Bone marrow (tissue), 2 donors: ENCODE measurements around the gene KBTBD4.
"Not testable (repeated sequence)": the region's sequence is repeated elsewhere in the genome, so short reads cannot be mapped to it uniquely, and the experiment has no call there.

Experiments
- DNase-seq, 2 donors: peaks; one replicate each; lab custom pipeline; 2025; lab: John Stamatoyannopoulos, UW

The KBTBD4 gene

GRCh38 chr11:47560426-47560825, 18.3 kb downstream of the KBTBD4 start:
- DNase-seq, result no peak

GRCh38 chr11:47558695-47559094, 20.1 kb downstream of the KBTBD4 start:
- DNase-seq, result no peak

GRCh38 chr11:47557004-47557403, 21.8 kb downstream of the KBTBD4 start:
- DNase-seq, result not testable (repeated sequence)

GRCh38 chr11:47553406-47553743, 25.4 kb downstream of the KBTBD4 start:
- no peak for DNase-seq

- DNase-seq, result peak; percentile 85 to 87
Observed at GRCh38 chr11:47552566-47553405, 26.0 kb downstream of the KBTBD4 start, which contains the start of gene CELF1. CELF1 (minus strand) TSS chr11:47553132; CDS start chr11:47499523, 53,609 bp downstream.

GRCh38 chr11:47552056-47552565, 26.7 kb downstream of the KBTBD4 start:
- peak in 1 of 2 donors; percentile 29 for DNase-seq

GRCh38 chr11:47551086-47551485, 27.7 kb downstream of the KBTBD4 start:
- DNase-seq, result no peak

GRCh38 chr11:47550288-47551047, 28.3 kb downstream of the KBTBD4 start:
- DNase-seq, result no peak

GRCh38 chr11:47546274-47546673, 32.5 kb downstream of the KBTBD4 start:
- not testable (repeated sequence) for DNase-seq

GRCh38 chr11:47545298-47545697, 33.5 kb downstream of the KBTBD4 start:
- no peak for DNase-seq

- DNase-seq, result no peak
Observed at GRCh38 chr11:47541070-47541469, 37.7 kb downstream of the KBTBD4 start.

GRCh38 chr11:47539681-47540039, 39.1 kb downstream of the KBTBD4 start:
- DNase-seq, result no peak

- DNase-seq, result no peak
Observed at GRCh38 chr11:47538741-47539565, 39.8 kb downstream of the KBTBD4 start.

- DNase-seq, result no peak
Observed at GRCh38 chr11:47536915-47537314, 41.9 kb downstream of the KBTBD4 start.

GRCh38 chr11:47534704-47535251, 44.0 kb downstream of the KBTBD4 start:
- no peak for DNase-seq

GRCh38 chr11:47533690-47534151, 45.0 kb downstream of the KBTBD4 start:
- no peak for DNase-seq

GRCh38 chr11:47532597-47533213, 46.1 kb downstream of the KBTBD4 start:
- no peak for DNase-seq

GRCh38 chr11:47531666-47532065, 47.1 kb downstream of the KBTBD4 start:
- DNase-seq, result no peak

- not testable (repeated sequence) for DNase-seq
Observed at GRCh38 chr11:47530721-47531120, 48.0 kb downstream of the KBTBD4 start.

GRCh38 chr11:47529951-47530350, 48.8 kb downstream of the KBTBD4 start:
- DNase-seq, result no peak

GRCh38 chr11:47527186-47527585, 51.6 kb downstream of the KBTBD4 start:
- DNase-seq, result no peak
